Thyroid gland (tissue), 4 donors: ENCODE measurements around the gene ZBTB7B. TPM values are rescaled to one million over a fixed set of nuclear protein-coding genes. Genes with fewer than 3 reads are reported as not detected.

ENCODE experiments used
- DNase-seq, 2 donors: peaks; one replicate each; pipeline ENCODE4 v3.0.0-alpha.2; 2019
- H3K27ac ChIP-seq, 3 donors: fragments of 200-600 bp; sonication (generic); 1 replicate in 2 of 3; 2 replicates in 1 of 3; pipeline ENCODE4 v1.5.1; 2016 to 2019; ENCODE audit warnings: mild to moderate bottlenecking in 1 of 3, moderate library complexity in 1 of 3
- H3K27me3 ChIP-seq: fragments of 200-600 bp; sonication (generic); one replicate; pipeline ENCODE4 v1.5.1; 2019
- H3K36me3 ChIP-seq, 2 donors: fragments of 200-600 bp; sonication (generic); one replicate each; pipeline ENCODE4 v1.5.1; 2016 to 2019
- H3K4me1 ChIP-seq, 2 donors: fragments of 200-600 bp; sonication (generic); one replicate each; pipeline ENCODE4 v1.5.1; 2017 to 2019
- H3K4me3 ChIP-seq, 3 donors: fragments of 200-600 bp; sonication (generic); replicated peaks in 1 of 3; 1 replicate in 2 of 3; 2 replicates in 1 of 3; pipeline ENCODE4 v1.5.1; 2016; ENCODE audit warnings: mild to moderate bottlenecking in 1 of 3
- H3K9me3 ChIP-seq: fragments of 200-600 bp; sonication (generic); one replicate; pipeline ENCODE4 v1.5.1; 2017
- POLR2A ChIP-seq, 2 donors: fragments of 450-650 bp; IDR thresholded peaks; one replicate each; pipeline ENCODE4 v1.6.1; 2017; ENCODE audit warnings: antibody characterized with exemption in 2 of 2, mild to moderate bottlenecking in 2 of 2, moderate library complexity in 1 of 2
- WGBS, 2 donors: methylation state at CpG; one replicate each; pipeline ENCODE4 v1.1.5; 2017; 5-methylcytosine and 5-hydroxymethylcytosine counted together
- intact Hi-C: fragments of 100-400 bp; cut with DNase I; formaldehyde crosslinking; loops from one replicate; pipeline ENCODE4 v1.15.1; 2023
- total RNA-seq, 4 donors: library from RNA; depleted of rRNA; stranded (reverse); fragments of >200 nt; gene quantifications; one replicate each; pipeline ENCODE4 v1.2.3, GENCODE V29; 2016
- TF ChIP-seq, protein P1 (sequence below), 6 experiments: fragments of 200-600 bp in 3 of 6; fragments of 450-650 bp in 3 of 6; sonication (generic) in 3 of 6; IDR thresholded peaks; one replicate each; pipeline ENCODE4 v1.5.1; 2016 to 2019; ENCODE audit warnings: antibody characterized with exemption in 6 of 6, mild to moderate bottlenecking in 2 of 6, inconsistent platforms in 1 of 6, moderate library complexity in 1 of 6

Gene ZBTB7B
- total RNA-seq, 4 donors from 2014 or later, result 35.7 to 89.8 (median 47.3) TPM

- Histone ChIP-seq H3K27ac (no peak overlapping the region), H3K4me3 (no peak overlapping the region), H3K4me1 (peaks cover 15 to 20% of the 10 kb centered on the region in 2 donors), H3K27me3 (no peaks in the 10 kb centered on the region), H3K9me3 (no peaks in the 10 kb centered on the region), H3K36me3 (peaks cover 11 to 13% of the 10 kb centered on the region in 2 donors)
- DNase-seq, result no peak
- intact Hi-C loops, result no loop called here
- WGBS, 2 donors, result 87 to 93% methylated on average over 6 of the region's 6 CpGs
- no peak for TF ChIP-seq POLR2A (IDR thresholded peaks at IDR 0.05)
- TF ChIP-seq, protein P1, sequence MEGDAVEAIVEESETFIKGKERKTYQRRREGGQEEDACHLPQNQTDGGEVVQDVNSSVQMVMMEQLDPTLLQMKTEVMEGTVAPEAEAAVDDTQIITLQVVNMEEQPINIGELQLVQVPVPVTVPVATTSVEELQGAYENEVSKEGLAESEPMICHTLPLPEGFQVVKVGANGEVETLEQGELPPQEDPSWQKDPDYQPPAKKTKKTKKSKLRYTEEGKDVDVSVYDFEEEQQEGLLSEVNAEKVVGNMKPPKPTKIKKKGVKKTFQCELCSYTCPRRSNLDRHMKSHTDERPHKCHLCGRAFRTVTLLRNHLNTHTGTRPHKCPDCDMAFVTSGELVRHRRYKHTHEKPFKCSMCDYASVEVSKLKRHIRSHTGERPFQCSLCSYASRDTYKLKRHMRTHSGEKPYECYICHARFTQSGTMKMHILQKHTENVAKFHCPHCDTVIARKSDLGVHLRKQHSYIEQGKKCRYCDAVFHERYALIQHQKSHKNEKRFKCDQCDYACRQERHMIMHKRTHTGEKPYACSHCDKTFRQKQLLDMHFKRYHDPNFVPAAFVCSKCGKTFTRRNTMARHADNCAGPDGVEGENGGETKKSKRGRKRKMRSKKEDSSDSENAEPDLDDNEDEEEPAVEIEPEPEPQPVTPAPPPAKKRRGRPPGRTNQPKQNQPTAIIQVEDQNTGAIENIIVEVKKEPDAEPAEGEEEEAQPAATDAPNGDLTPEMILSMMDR (IDR thresholded peaks at IDR 0.05), result no peak
Observed at GRCh38 chr1:154987326-154987725, 15.3 kb upstream of the ZBTB7B start.

DNA sequence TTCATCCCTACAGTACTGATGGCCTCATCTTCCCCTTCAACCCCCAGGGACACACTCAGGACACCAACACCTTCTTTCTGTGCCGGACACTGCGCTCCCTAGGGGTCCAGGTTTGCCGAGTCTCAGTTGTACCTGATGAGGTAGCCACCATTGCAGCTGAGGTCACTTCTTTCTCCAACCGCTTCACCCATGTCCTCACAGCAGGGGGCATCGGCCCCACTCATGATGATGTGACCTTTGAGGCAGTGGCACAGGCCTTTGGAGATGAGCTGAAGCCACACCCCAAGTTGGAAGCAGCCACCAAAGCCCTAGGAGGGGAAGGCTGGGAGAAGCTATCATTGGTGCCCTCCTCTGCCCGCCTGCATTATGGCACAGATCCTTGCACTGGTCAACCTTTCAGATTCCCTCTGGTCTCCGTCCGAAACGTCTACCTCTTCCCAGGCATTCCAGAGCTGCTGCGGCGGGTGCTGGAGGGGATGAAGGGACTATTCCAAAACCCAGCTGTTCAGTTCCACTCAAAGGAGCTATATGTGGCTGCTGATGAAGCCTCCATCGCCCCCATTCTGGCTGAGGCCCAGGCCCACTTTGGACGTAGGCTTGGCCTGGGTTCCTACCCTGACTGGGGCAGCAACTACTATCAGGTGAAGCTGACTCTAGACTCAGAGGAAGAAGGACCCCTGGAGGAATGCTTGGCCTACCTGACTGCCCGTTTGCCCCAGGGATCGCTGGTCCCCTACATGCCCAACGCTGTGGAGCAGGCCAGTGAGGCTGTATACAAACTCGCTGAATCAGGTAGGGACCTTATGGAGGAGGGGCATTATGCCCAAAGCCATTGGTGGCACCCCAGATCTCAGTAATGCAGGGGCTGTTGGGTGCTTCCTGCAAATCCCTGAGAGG is 14.3 kb upstream of the ZBTB7B start:
- H3K9me3 ChIP-seq, result no peaks in the 10 kb centered on the region
- intact Hi-C loops, result no loop called here
- WGBS, 2 donors, result 88 to 91% methylated on average over 16 to 17 of the region's 17 CpGs
- no peak for DNase-seq
- no peak overlapping the region for H3K27ac ChIP-seq
- H3K4me3 ChIP-seq, result no peak overlapping the region
- no peaks in the 10 kb centered on the region for H3K27me3 ChIP-seq
- no peak for TF ChIP-seq POLR2A (IDR thresholded peaks at IDR 0.05)
- TF ChIP-seq, protein P1 (IDR thresholded peaks at IDR 0.05), result no peak
- H3K4me1 ChIP-seq, result peaks cover 15% of the 10 kb centered on the region in 2 donors
- peaks cover 11 to 13% of the 10 kb centered on the region in 2 donors for H3K36me3 ChIP-seq

DNA sequence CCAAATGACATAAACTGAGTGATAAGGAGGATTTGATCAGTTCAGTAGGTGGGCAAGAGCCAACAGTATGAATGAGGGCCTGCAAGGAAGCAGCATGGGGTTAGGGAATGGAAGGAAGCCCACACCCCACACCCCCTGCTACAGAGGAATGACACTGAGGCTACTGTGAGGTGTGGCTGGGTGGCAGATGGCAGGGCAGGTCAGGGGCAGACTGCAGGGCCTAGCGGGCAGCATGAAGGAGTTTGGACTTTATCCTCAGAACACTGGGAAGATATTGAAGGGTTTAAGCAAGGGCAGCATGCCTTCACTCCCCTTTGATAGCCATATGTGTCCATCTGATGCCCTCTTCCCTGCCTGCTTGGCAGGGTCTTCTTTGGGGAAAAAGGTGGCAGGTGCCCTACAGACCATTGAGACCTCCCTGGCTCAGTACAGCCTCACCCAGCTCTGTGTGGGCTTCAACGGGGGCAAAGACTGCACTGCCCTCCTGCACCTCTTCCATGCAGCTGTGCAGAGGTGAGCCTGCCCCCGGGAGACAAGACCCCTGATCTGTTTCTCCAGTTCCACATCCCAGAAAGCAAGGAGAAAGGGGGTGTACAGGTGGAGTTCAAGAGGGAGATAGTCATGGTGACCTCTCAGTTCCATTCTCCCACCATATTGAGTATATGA is 13.3 kb upstream of the ZBTB7B start:
- Histone ChIP-seq H3K9me3 (no peaks in the 10 kb centered on the region), H3K4me3 (no peak overlapping the region), H3K4me1 (peaks cover 6 to 7% of the 10 kb centered on the region in 2 donors), H3K36me3 (peaks cover 11 to 13% of the 10 kb centered on the region in 2 donors), H3K27me3 (no peaks in the 10 kb centered on the region), H3K27ac (no peak overlapping the region)
- TF ChIP-seq POLR2A (IDR thresholded peaks at IDR 0.05), result no peak
- TF ChIP-seq, protein P1 (IDR thresholded peaks at IDR 0.05), result no peak
- DNase-seq, result no peak
- 89 to 90% methylated on average over 3 of the region's 3 CpGs for WGBS, 2 donors
- intact Hi-C loops, result no loop called here

DNA sequence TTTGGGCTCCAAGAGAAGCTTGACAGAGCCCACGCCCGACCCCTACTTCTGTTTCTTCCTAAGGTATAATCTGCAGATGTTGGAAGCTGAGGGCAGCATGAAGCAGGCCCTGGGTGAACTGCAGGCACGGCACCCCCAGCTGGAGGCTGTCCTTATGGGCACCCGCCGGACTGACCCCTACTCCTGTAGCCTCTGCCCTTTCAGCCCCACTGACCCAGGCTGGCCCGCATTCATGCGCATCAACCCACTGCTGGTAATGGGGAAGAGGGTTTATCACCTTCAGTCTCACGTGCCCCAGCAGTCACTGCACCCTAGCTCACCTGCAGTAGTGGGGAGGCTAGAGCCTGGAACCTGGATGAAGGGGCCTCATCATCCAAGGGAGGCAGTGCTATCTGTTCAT is 12.3 kb upstream of the ZBTB7B start:
- no peak overlapping the region for H3K4me3 ChIP-seq
- H3K27ac ChIP-seq, result no peak overlapping the region
- DNase-seq, result no peak
- no peak for TF ChIP-seq POLR2A (IDR thresholded peaks at IDR 0.05)
- TF ChIP-seq, protein P1 (IDR thresholded peaks at IDR 0.05), result no peak
- no peaks in the 10 kb centered on the region for H3K27me3 ChIP-seq
- peaks cover 11 to 13% of the 10 kb centered on the region in 2 donors for H3K36me3 ChIP-seq
- no peaks in the 10 kb centered on the region for H3K9me3 ChIP-seq
- WGBS, 2 donors, result 92 to 95% methylated on average over 8 of the region's 8 CpGs
- intact Hi-C loops, result no loop called here
- peaks cover 0 to under 1% of the 10 kb centered on the region in 2 donors for H3K4me1 ChIP-seq
